ENCODE data around the gene EDIL3. TPM values are rescaled to one million over a fixed set of nuclear protein-coding genes. Genes with fewer than 3 reads are reported as not detected.
"Not testable (repeated sequence)": the region's sequence is repeated elsewhere in the genome, so short reads cannot be mapped to it uniquely, and the experiment has no call there.

The EDIL3 gene
- total and polyA plus RNA-seq, 10 of the 15 experiments (the other 5 are each of a cell fraction or from before 2014, with no cell fraction given): 0.01 to 0.62 (median 0.20) TPM

- Histone ChIP-seq H3K27ac (ENCODE audit: control insufficient read depth, insufficient read depth) (no peak overlapping the region), H2AFZ (ENCODE audit: control insufficient read depth, low read depth, low read length) (no peak overlapping the region), H3K27me3 (replicated peaks in 1 of 2; ENCODE audit: control insufficient read depth in 2 of 2, insufficient read depth in 2 of 2, low read length in 1 of 2) (no peaks in the 10 kb centered on the region), H3K9me3 (replicated peaks; ENCODE audit: control insufficient read depth, insufficient read depth, low read length) (no peaks in the 10 kb centered on the region), H3K4me1 (ENCODE audit: control insufficient read depth, insufficient read depth, low read length) (no peaks in the 10 kb centered on the region), H3K9ac (ENCODE audit: control insufficient read depth, insufficient read depth, low read length) (no peak overlapping the region), H4K20me1 (ENCODE audit: control insufficient read depth, insufficient read depth) (no peaks in the 10 kb centered on the region), H3K4me2 (ENCODE audit: control insufficient read depth, insufficient read depth) (no peak overlapping the region), H3K79me2 (ENCODE audit: control insufficient read depth, insufficient read depth, low read length) (no peaks in the 10 kb centered on the region), H3K36me3 (ENCODE audit: control insufficient read depth in 2 of 2, insufficient read depth in 2 of 2, low read length in 1 of 2) (no peaks in the 10 kb centered on the region), H3K4me3 (no peak overlapping the region)
- 28% methylated on average over 4 of the region's 4 CpGs for WGBS (ENCODE audit: insufficient coverage, insufficient replicate concordance, low lambda C conversion rate, missing lambda C conversion rate)
- SMC1A ChIA-PET (ENCODE audit: uncharacterized antibody, unreplicated experiment): no interaction called here
- intact Hi-C loops (cut with micrococcal nuclease; ENCODE audit: unreplicated experiment): no loop called here
- no peak for ATAC-seq
- no peak for TF ChIP-seq TCF3 (IDR thresholded peaks at IDR 0.05; ENCODE audit: borderline replicate concordance, insufficient read depth, low read depth, low read length)
- TF ChIP-seq CREM (IDR thresholded peaks at IDR 0.05; ENCODE audit: low read depth): no peak
- TF ChIP-seq JUND (IDR thresholded peaks at IDR 0.05; ENCODE audit: low read depth, low read length): no peak
- no peak for TF ChIP-seq SMC3 (IDR thresholded peaks at IDR 0.05; ENCODE audit: borderline replicate concordance, low read length)
- no peak for TF ChIP-seq ASH2L (IDR thresholded peaks at IDR 0.05; ENCODE audit: borderline replicate concordance, low read depth)
- no peak for TF ChIP-seq RFX5 (IDR thresholded peaks at IDR 0.05; ENCODE audit: low read depth, low read length)
- no peak for TF ChIP-seq MXI1 (IDR thresholded peaks at IDR 0.05; ENCODE audit: low read depth, low read length)
- TF ChIP-seq HSF1 (IDR thresholded peaks at IDR 0.05; ENCODE audit: low read depth, low read length): no peak
- TF ChIP-seq CEBPZ (IDR thresholded peaks at IDR 0.05; ENCODE audit: low read depth, low read length): no peak
- TF ChIP-seq RB1 (IDR thresholded peaks at IDR 0.05; ENCODE audit: borderline replicate concordance): no peak
- DNase-seq (ENCODE audit: low read depth, low spot score): no peak
- CTCF ChIA-PET: interaction anchor here (0.9 to 1.0 kb wide), 2 partner anchors 19 to 23 kb away, joined by 3 read pairs; no protein-coding TSS in a partner anchor
- POLR2A ChIA-PET: no interaction called here
- FAIRE-seq: no peak
- no TSS peak for BruUV-seq (replicated peaks)
- RAD21 ChIA-PET (ENCODE audit: unreplicated experiment): no interaction called here
- in situ Hi-C loops (cut with MboI): no loop called here
Observed at GRCh38 chr5:84298628-84299027, 86.1 kb downstream of the EDIL3 start.

GRCh38 chr5:84297641-84298040 is 87.0 kb downstream of the EDIL3 start:
- H3K4me2 ChIP-seq (ENCODE audit: control insufficient read depth, insufficient read depth); H3K4me3 ChIP-seq; in situ Hi-C loops (cut with MboI); H4K20me1 ChIP-seq (ENCODE audit: control insufficient read depth, insufficient read depth); H3K4me1 ChIP-seq (ENCODE audit: control insufficient read depth, insufficient read depth, low read length); DNase-seq (ENCODE audit: low read depth, low spot score); ATAC-seq; H3K9me3 ChIP-seq (replicated peaks; ENCODE audit: control insufficient read depth, insufficient read depth, low read length); H2AFZ ChIP-seq (ENCODE audit: control insufficient read depth, low read depth, low read length); SMC1A ChIA-PET (ENCODE audit: uncharacterized antibody, unreplicated experiment); H3K27me3 ChIP-seq (replicated peaks in 1 of 2; ENCODE audit: control insufficient read depth in 2 of 2, insufficient read depth in 2 of 2, low read length in 1 of 2); H3K9ac ChIP-seq (ENCODE audit: control insufficient read depth, insufficient read depth, low read length); H3K36me3 ChIP-seq (ENCODE audit: control insufficient read depth in 2 of 2, insufficient read depth in 2 of 2, low read length in 1 of 2); FAIRE-seq; H3K79me2 ChIP-seq (ENCODE audit: control insufficient read depth, insufficient read depth, low read length); RAD21 ChIA-PET (ENCODE audit: unreplicated experiment); H3K27ac ChIP-seq (ENCODE audit: control insufficient read depth, insufficient read depth); POLR2A ChIA-PET; intact Hi-C loops (cut with micrococcal nuclease; ENCODE audit: unreplicated experiment); BruUV-seq (replicated peaks); CTCF ChIA-PET: not testable (repeated sequence)
- WGBS (ENCODE audit: insufficient coverage, insufficient replicate concordance, low lambda C conversion rate, missing lambda C conversion rate): 0% methylated on average over 4 of the region's 4 CpGs
